Measurements from ENCODE around the gene ADAMTS17. TPM values are rescaled to one million over a fixed set of nuclear protein-coding genes. Genes with fewer than 3 reads are reported as not detected.
A peak's percentile ranks its signal among the peaks of the same experiment; 100 is the strongest.

The ADAMTS17 gene
- total RNA-seq, 1 experiment from 2014 or later, result 0.32 TPM

GRCh38 chr15:100264994-100265640 lies 76.7 kb downstream of the ADAMTS17 start:
- H3K27me3 ChIP-seq (replicated peaks), result no peaks in the 10 kb centered on the region
- no peak for DNase-seq (ENCODE audit: low read depth in 1 of 2, low spot score in 2 of 2)
- no peaks in the 10 kb centered on the region for H3K9me3 ChIP-seq (replicated peaks)
- H3K27ac ChIP-seq, result no peak overlapping the region
- H3K4me1 ChIP-seq (replicated peaks), result no peaks in the 10 kb centered on the region
- no peaks in the 10 kb centered on the region for H3K36me3 ChIP-seq
- H3K4me3 ChIP-seq, result no peak overlapping the region

- H3K9me3 ChIP-seq (replicated peaks), result no peaks in the 10 kb centered on the region
- DNase-seq (ENCODE audit: low read depth in 1 of 2, low spot score in 2 of 2), result no peak
- no peak overlapping the region for H3K27ac ChIP-seq
- no peak overlapping the region for H3K4me3 ChIP-seq
- no peaks in the 10 kb centered on the region for H3K27me3 ChIP-seq (replicated peaks)
- no peaks in the 10 kb centered on the region for H3K36me3 ChIP-seq
- H3K4me1 ChIP-seq (replicated peaks), result no peaks in the 10 kb centered on the region
Observed at GRCh38 chr15:100263721-100264455, 77.9 kb downstream of the ADAMTS17 start.

- Histone ChIP-seq H3K36me3 (no peaks in the 10 kb centered on the region), H3K9me3 (replicated peaks) (peaks cover under 1% of the 10 kb centered on the region; the same call in 1 of the 2 replicates), H3K4me3 (no peak overlapping the region), H3K27me3 (replicated peaks) (no peaks in the 10 kb centered on the region), H3K4me1 (replicated peaks) (no peaks in the 10 kb centered on the region), H3K27ac (no peak overlapping the region)
- DNase-seq (ENCODE audit: low read depth in 1 of 2, low spot score in 2 of 2), result no peak
Observed at GRCh38 chr15:100263031-100263430, 78.7 kb downstream of the ADAMTS17 start.

GRCh38 chr15:100261302-100262240 lies 80.2 kb downstream of the ADAMTS17 start:
- Histone ChIP-seq H3K9me3 (replicated peaks) (peaks cover 4% of the 10 kb centered on the region; the same call in 1 of the 2 replicates), H3K36me3 (no peaks in the 10 kb centered on the region), H3K27ac (no peak overlapping the region), H3K4me1 (replicated peaks) (no peaks in the 10 kb centered on the region), H3K4me3 (no peak overlapping the region), H3K27me3 (replicated peaks) (no peaks in the 10 kb centered on the region)
- peak in 1 of 2 experiments; percentile 21 for DNase-seq (ENCODE audit: low read depth in 1 of 2, low spot score in 2 of 2)

- no peaks in the 10 kb centered on the region for H3K27me3 ChIP-seq (replicated peaks)
- no peak overlapping the region for H3K4me3 ChIP-seq
- no peaks in the 10 kb centered on the region for H3K4me1 ChIP-seq (replicated peaks)
- no peaks in the 10 kb centered on the region for H3K36me3 ChIP-seq
- DNase-seq (ENCODE audit: low read depth in 1 of 2, low spot score in 2 of 2), result peak in 1 of 2 experiments; percentile 34
- no peak overlapping the region for H3K27ac ChIP-seq
- H3K9me3 ChIP-seq (replicated peaks), result peaks cover 4% of the 10 kb centered on the region; the same call in 1 of the 2 replicates
Observed at GRCh38 chr15:100259266-100259665, 82.5 kb downstream of the ADAMTS17 start.

- Histone ChIP-seq H3K27me3 (replicated peaks) (no peaks in the 10 kb centered on the region), H3K4me3 (no peak overlapping the region), H3K27ac (no peak overlapping the region), H3K4me1 (replicated peaks) (no peaks in the 10 kb centered on the region), H3K36me3 (no peaks in the 10 kb centered on the region), H3K9me3 (replicated peaks) (peaks cover 4% of the 10 kb centered on the region; the same call in 1 of the 2 replicates)
- peak in 1 of 2 experiments; percentile 27 for DNase-seq (ENCODE audit: low read depth in 1 of 2, low spot score in 2 of 2)
Observed at GRCh38 chr15:100256970-100257650, 84.7 kb downstream of the ADAMTS17 start.

- H3K27me3 ChIP-seq (replicated peaks), result no peaks in the 10 kb centered on the region
- no peaks in the 10 kb centered on the region for H3K4me1 ChIP-seq (replicated peaks)
- no peak overlapping the region for H3K27ac ChIP-seq
- peak in 1 of 2 experiments; percentile 22 for DNase-seq (ENCODE audit: low read depth in 1 of 2, low spot score in 2 of 2)
- H3K9me3 ChIP-seq (replicated peaks), result peaks cover 4% of the 10 kb centered on the region; the same call in 1 of the 2 replicates
- H3K36me3 ChIP-seq, result no peaks in the 10 kb centered on the region
- H3K4me3 ChIP-seq, result no peak overlapping the region
Observed at GRCh38 chr15:100256101-100256969, 85.4 kb downstream of the ADAMTS17 start.

GRCh38 chr15:100255644-100256043 lies 86.1 kb downstream of the ADAMTS17 start:
- H3K36me3 ChIP-seq, result no peaks in the 10 kb centered on the region
- peaks cover 4% of the 10 kb centered on the region; the same call in 1 of the 2 replicates for H3K9me3 ChIP-seq (replicated peaks)
- no peak overlapping the region for H3K4me3 ChIP-seq
- H3K27me3 ChIP-seq (replicated peaks), result no peaks in the 10 kb centered on the region
- no peak overlapping the region for H3K27ac ChIP-seq
- DNase-seq (ENCODE audit: low read depth in 1 of 2, low spot score in 2 of 2), result peak in 1 of 2 experiments; percentile 24
- no peaks in the 10 kb centered on the region for H3K4me1 ChIP-seq (replicated peaks)

- H3K36me3 ChIP-seq, result no peaks in the 10 kb centered on the region
- peaks cover 4% of the 10 kb centered on the region; the same call in 1 of the 2 replicates for H3K9me3 ChIP-seq (replicated peaks)
- peak in 1 of 2 experiments; percentile 24 for DNase-seq (ENCODE audit: low read depth in 1 of 2, low spot score in 2 of 2)
- no peak overlapping the region for H3K4me3 ChIP-seq
- no peaks in the 10 kb centered on the region for H3K27me3 ChIP-seq (replicated peaks)
- H3K4me1 ChIP-seq (replicated peaks), result no peaks in the 10 kb centered on the region
- H3K27ac ChIP-seq, result no peak overlapping the region
Observed at GRCh38 chr15:100254691-100255090, 87.1 kb downstream of the ADAMTS17 start.

- no peaks in the 10 kb centered on the region for H3K4me1 ChIP-seq (replicated peaks)
Observed at GRCh38 chr15:100254285-100254684, 87.5 kb downstream of the ADAMTS17 start.

GRCh38 chr15:100253640-100254039 lies 88.1 kb downstream of the ADAMTS17 start:
- Histone ChIP-seq H3K27ac (no peak overlapping the region), H3K9me3 (replicated peaks) (peaks cover 4% of the 10 kb centered on the region; the same call in 1 of the 2 replicates), H3K4me1 (replicated peaks) (no peaks in the 10 kb centered on the region), H3K27me3 (replicated peaks) (no peaks in the 10 kb centered on the region), H3K4me3 (no peak overlapping the region), H3K36me3 (no peaks in the 10 kb centered on the region)
- DNase-seq (ENCODE audit: low read depth in 1 of 2, low spot score in 2 of 2), result peak in 1 of 2 experiments; percentile 13

More at GRCh38 chr15:100254285-100254684, 87.5 kb downstream of the ADAMTS17 start:
- peak in 1 of 2 experiments; percentile 3 for DNase-seq (ENCODE audit: low read depth in 1 of 2, low spot score in 2 of 2)
- H3K9me3 ChIP-seq (replicated peaks), result peaks cover 4% of the 10 kb centered on the region; the same call in 1 of the 2 replicates
- H3K36me3 ChIP-seq, result no peaks in the 10 kb centered on the region
- H3K27me3 ChIP-seq (replicated peaks), result no peaks in the 10 kb centered on the region
- no peak overlapping the region for H3K4me3 ChIP-seq
- no peak overlapping the region for H3K27ac ChIP-seq

GRCh38 chr15:100252779-100253417 lies 88.9 kb downstream of the ADAMTS17 start:
- Histone ChIP-seq H3K4me1 (replicated peaks) (no peaks in the 10 kb centered on the region), H3K27me3 (replicated peaks) (no peaks in the 10 kb centered on the region), H3K4me3 (no peak overlapping the region), H3K27ac (no peak overlapping the region), H3K36me3 (no peaks in the 10 kb centered on the region), H3K9me3 (replicated peaks) (peaks cover 1% of the 10 kb centered on the region; the same call in 1 of the 2 replicates)
- DNase-seq (ENCODE audit: low read depth in 1 of 2, low spot score in 2 of 2), result peak in 1 of 2 experiments; percentile 8
